HepG2 (cell line): Measurements from ENCODE around the gene ARPC1B. TPM values are rescaled to one million over a fixed set of nuclear protein-coding genes. Genes with fewer than 3 reads are reported as not detected.

ENCODE experiments used
- EEA1 ChIP-seq: sonication (generic); formaldehyde crosslinking; IDR thresholded peaks from 2 replicates; pipeline ENCODE4 v1.5.1; 2020; ENCODE audit warnings: mild to moderate bottlenecking, missing genetic modification reagents, borderline replicate concordance
- FLYWCH1 ChIP-seq: sonication (generic); formaldehyde crosslinking; IDR thresholded peaks from 2 replicates; pipeline ENCODE4 v1.8.1; 2023; ENCODE audit warnings: mild to moderate bottlenecking, missing genetic modification reagents
- IKZF1 ChIP-seq: fragments of 450-650 bp; IDR thresholded peaks from 2 replicates; pipeline ENCODE4 v1.7.1; 2016
- KAT8 ChIP-seq: IDR thresholded peaks from 2 replicates; pipeline ENCODE4 v1.6.1; 2016; ENCODE audit warnings: missing genetic modification reagents, missing compliant biosample characterization
- MAFK ChIP-seq, 2 experiments: IDR thresholded peaks in 1 of 2; conservative IDR thresholded peaks in 1 of 2; 2 replicates each; pipeline ENCODE4 v1.6.1; 2011; ENCODE audit warnings: improper control_type of control experiment in 2 of 2, low read length in 2 of 2
- MEIS1 ChIP-seq: sonication (generic); formaldehyde crosslinking; IDR thresholded peaks from 2 replicates; pipeline ENCODE4 v1.9.0; 2021; ENCODE audit warnings: mild to moderate bottlenecking, missing genetic modification reagents, moderate library complexity, borderline replicate concordance
- MIER3 ChIP-seq: IDR thresholded peaks from 2 replicates; pipeline ENCODE4 v1.6.1; 2016; ENCODE audit warnings: missing compliant biosample characterization, borderline replicate concordance
- MTF2 ChIP-seq: sonication (generic); formaldehyde crosslinking; IDR thresholded peaks from 2 replicates; pipeline ENCODE4 v1.5.0; 2020; ENCODE audit warnings: missing genetic modification reagents, borderline replicate concordance
- MYC ChIP-seq: sonication (generic); formaldehyde crosslinking; IDR thresholded peaks from 2 replicates; pipeline ENCODE4 v1.9.0; 2021; ENCODE audit warnings: missing genetic modification reagents, borderline replicate concordance
- RAD51 ChIP-seq: fragments of 450-650 bp; IDR thresholded peaks from 2 replicates; pipeline ENCODE4 v1.6.1; 2016; ENCODE audit warnings: borderline replicate concordance
- RCOR2 ChIP-seq: IDR thresholded peaks from 2 replicates; pipeline ENCODE4 v1.6.1; 2016; ENCODE audit warnings: missing biosample characterization, missing genetic modification reagents
- SMARCC2 ChIP-seq: fragments of 450-650 bp; IDR thresholded peaks from 2 replicates; pipeline ENCODE4 v1.6.1; 2017; ENCODE audit warnings: antibody characterized with exemption, mild to moderate bottlenecking
- STAT5B ChIP-seq: sonication (generic); formaldehyde crosslinking; IDR thresholded peaks from 2 replicates; pipeline ENCODE4 v1.4.0; 2020; ENCODE audit warnings: missing genetic modification reagents
- ZBTB20 ChIP-seq: sonication (generic); formaldehyde crosslinking; IDR thresholded peaks from 2 replicates; pipeline ENCODE4 v1.8.1; 2023; ENCODE audit warnings: missing genetic modification reagents, low read depth, mild to moderate bottlenecking, borderline replicate concordance
- ZNF124 ChIP-seq: sonication (generic); formaldehyde crosslinking; IDR thresholded peaks from 2 replicates; pipeline ENCODE4 v1.4.0; 2020; ENCODE audit warnings: missing genetic modification reagents
- ZNF256 ChIP-seq: sonication (generic); formaldehyde crosslinking; conservative IDR thresholded peaks from 2 replicates; pipeline ENCODE4 v1.4.0; 2020; ENCODE audit warnings: missing genetic modification reagents
- ZNF282 ChIP-seq: fragments of 450-650 bp; IDR thresholded peaks from 2 replicates; pipeline ENCODE4 v1.6.1; 2018; ENCODE audit not compliant: partially characterized antibody
- ZNF530 ChIP-seq: sonication (generic); formaldehyde crosslinking; IDR thresholded peaks from 2 replicates; pipeline ENCODE4 v1.5.0; 2020; ENCODE audit warnings: low read depth, mild to moderate bottlenecking, missing genetic modification reagents
- ZNF556 ChIP-seq: sonication (generic); formaldehyde crosslinking; IDR thresholded peaks from 2 replicates; pipeline ENCODE4 v1.4.0; 2020; ENCODE audit warnings: mild to moderate bottlenecking, missing genetic modification reagents, borderline replicate concordance
- polyA plus RNA-seq, 8 experiments: library from polyadenylated mRNA; depleted of rRNA in 3 of 8; stranded (reverse) in 7 of 8; unstranded in 1 of 8; fragments of >200 nt; fragmentation: Illumina TruSeq in 4 of 8; extraction: Trizol in 4 of 8; gene quantifications; 2 replicates each; pipeline versions ENCODE4 v1.2.1 to v1.2.3, GENCODE V29; 2011 to 2016; ENCODE audit warnings: low read depth in 4 of 8, missing spikeins in 1 of 8, mixed read lengths in 1 of 8; ENCODE audit not compliant: insufficient read depth in 1 of 8
- total RNA-seq, 5 experiments: library from RNA; depleted of rRNA; stranded (reverse); fragments of >200 nt; fragmentation: Illumina TruSeq; extraction: Trizol; gene quantifications; 2 replicates each; pipeline ENCODE4 v1.2.3, GENCODE V29; 2016; ENCODE audit warnings: low read depth in 1 of 5
- TF ChIP-seq, protein P1 (sequence below): fragments of 450-650 bp; IDR thresholded peaks from 2 replicates; pipeline ENCODE4 v1.6.1; 2017
- TF ChIP-seq, protein P2 (sequence below): sonication (generic); formaldehyde crosslinking; IDR thresholded peaks from 2 replicates; pipeline ENCODE4 v1.8.1; 2023; ENCODE audit warnings: mild to moderate bottlenecking, moderate library complexity, missing genetic modification reagents
- TF ChIP-seq, protein P3 (sequence below): sonication (generic); formaldehyde crosslinking; conservative IDR thresholded peaks from 2 replicates; pipeline ENCODE4 v1.4.0; 2020; ENCODE audit warnings: missing genetic modification reagents
- TF ChIP-seq, protein P4 (sequence below): sonication (generic); formaldehyde crosslinking; IDR thresholded peaks from 2 replicates; pipeline ENCODE4 v1.4.0; 2020; ENCODE audit warnings: missing genetic modification reagents, mild to moderate bottlenecking, borderline replicate concordance

The ARPC1B gene
- total and polyA plus RNA-seq, 2 of the 13 experiments (the other 11 are each of a cell fraction or from before 2014, with no cell fraction given), result 72.9 to 89.1 TPM

DNA sequence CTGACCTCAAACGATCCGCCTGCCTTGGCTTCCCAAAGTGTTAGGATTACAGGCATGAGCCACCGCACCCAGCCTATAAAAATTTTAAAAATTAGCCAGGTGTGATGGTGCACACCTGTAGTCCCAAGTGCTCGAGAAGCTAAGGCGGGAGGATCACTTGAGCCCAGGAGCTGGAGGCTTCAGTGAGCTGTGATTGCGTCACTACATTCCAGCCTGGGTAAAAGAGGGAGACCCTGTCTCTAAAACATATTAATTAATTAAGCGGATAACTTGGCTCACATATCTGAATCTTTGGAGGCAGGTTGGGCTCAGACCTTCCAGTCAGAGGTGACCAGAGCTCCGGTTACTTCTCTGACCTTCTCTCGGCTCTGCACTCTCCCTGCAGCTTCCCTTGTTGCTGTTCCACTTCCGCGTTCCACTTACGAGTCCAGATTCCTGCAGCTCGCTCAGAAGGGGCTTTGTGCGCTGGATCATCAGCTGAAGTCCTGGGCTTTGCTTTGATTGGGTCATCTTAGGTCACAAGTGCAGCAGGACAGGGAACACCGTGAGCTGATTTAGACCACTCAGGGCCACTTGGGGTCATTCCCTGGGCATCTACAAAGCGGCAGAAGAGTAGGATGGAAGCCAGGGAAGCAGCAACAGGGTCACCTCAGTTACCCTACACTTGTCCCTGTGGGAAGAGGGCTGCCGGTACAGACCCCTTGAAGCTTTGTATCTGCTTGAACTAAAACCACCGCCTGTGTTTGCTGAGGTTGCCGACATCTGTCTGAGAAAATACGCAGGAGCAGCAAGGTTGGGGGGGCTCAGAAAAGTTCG, 2.0 kb upstream of the ARPC1B start (continued):
- TF ChIP-seq, protein P1, sequence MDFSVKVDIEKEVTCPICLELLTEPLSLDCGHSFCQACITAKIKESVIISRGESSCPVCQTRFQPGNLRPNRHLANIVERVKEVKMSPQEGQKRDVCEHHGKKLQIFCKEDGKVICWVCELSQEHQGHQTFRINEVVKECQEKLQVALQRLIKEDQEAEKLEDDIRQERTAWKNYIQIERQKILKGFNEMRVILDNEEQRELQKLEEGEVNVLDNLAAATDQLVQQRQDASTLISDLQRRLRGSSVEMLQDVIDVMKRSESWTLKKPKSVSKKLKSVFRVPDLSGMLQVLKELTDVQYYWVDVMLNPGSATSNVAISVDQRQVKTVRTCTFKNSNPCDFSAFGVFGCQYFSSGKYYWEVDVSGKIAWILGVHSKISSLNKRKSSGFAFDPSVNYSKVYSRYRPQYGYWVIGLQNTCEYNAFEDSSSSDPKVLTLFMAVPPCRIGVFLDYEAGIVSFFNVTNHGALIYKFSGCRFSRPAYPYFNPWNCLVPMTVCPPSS, result no peak
- no peak for TF ChIP-seq RCOR2 (CRISPR knock-in tag)
- TF ChIP-seq ZNF530 (CRISPR knock-in tag), result no peak
- TF ChIP-seq, protein P2, sequence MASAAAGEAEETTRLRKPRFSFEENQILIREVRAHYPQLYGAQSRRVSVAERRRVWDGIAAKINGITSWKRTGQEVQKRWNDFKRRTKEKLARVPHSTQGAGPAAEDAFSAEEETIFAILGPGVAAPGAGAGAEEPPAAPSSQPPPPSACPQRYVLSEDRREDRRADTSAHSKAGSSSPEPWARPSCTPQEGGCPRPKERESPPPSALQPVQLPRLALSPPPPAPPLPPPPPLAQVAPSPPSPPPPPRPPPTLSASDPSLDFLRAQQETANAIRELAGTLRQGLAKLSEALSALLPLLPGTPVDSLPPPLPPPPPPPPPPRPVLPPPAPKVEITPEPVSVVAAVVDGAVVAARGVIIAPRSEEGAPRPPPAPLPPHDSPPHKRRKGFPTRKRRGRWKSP, result no peak
- no peak; the same call in 1 of the 2 replicates for TF ChIP-seq ZNF124 (CRISPR knock-in tag)
- peak; percentile 28; the same call in 1 of the 2 replicates for TF ChIP-seq MIER3 (CRISPR knock-in tag)
- TF ChIP-seq, protein P3, sequence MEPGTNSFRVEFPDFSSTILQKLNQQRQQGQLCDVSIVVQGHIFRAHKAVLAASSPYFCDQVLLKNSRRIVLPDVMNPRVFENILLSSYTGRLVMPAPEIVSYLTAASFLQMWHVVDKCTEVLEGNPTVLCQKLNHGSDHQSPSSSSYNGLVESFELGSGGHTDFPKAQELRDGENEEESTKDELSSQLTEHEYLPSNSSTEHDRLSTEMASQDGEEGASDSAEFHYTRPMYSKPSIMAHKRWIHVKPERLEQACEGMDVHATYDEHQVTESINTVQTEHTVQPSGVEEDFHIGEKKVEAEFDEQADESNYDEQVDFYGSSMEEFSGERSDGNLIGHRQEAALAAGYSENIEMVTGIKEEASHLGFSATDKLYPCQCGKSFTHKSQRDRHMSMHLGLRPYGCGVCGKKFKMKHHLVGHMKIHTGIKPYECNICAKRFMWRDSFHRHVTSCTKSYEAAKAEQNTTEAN (CRISPR knock-in tag), result no peak
- no peak for TF ChIP-seq MAFK (conservative IDR thresholded peaks at IDR 0.05 in 1 of 2, IDR thresholded peaks at IDR 0.05 in 1 of 2; ENCODE audit: low read length in 2 of 2)
- no peak for TF ChIP-seq ZNF282
- TF ChIP-seq STAT5B (CRISPR knock-in tag), result no peak
- TF ChIP-seq KAT8 (CRISPR knock-in tag), result peak; percentile 88
- TF ChIP-seq MTF2 (CRISPR knock-in tag), result no peak
- 0 out of 2 replicates have a peak, but pooled peaks have one; percentile 25 for TF ChIP-seq MEIS1 (CRISPR knock-in tag)
- no peak for TF ChIP-seq FLYWCH1 (CRISPR knock-in tag)
- TF ChIP-seq MYC (CRISPR knock-in tag), result no peak; the same call in 1 of the 2 replicates
- TF ChIP-seq SMARCC2, result no peak
- TF ChIP-seq ZNF556 (CRISPR knock-in tag), result 0 out of 2 replicates have a peak, but pooled peaks have one; percentile 46
- no peak for TF ChIP-seq EEA1 (CRISPR knock-in tag)
- TF ChIP-seq ZNF256, result no peak
- TF ChIP-seq ZBTB20 (CRISPR knock-in tag), result no peak
- TF ChIP-seq RAD51, result peak; percentile 57
- TF ChIP-seq IKZF1, result no peak
- TF ChIP-seq, protein P4, sequence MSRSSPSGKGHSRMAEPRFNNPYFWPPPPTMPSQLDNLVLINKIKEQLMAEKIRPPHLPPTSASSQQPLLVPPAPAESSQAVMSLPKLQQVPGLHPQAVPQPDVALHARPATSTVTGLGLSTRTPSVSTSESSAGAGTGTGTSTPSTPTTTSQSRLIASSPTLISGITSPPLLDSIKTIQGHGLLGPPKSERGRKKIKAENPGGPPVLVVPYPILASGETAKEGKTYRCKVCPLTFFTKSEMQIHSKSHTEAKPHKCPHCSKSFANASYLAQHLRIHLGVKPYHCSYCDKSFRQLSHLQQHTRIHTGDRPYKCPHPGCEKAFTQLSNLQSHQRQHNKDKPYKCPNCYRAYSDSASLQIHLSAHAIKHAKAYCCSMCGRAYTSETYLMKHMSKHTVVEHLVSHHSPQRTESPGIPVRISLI (CRISPR knock-in tag), result no peak
